NCI-H510A (cell line): ENCODE measurements around the gene TSPAN18.

Source experiments
- DNase-seq: peaks from one replicate; lab custom pipeline; 2025; lab: John Stamatoyannopoulos, UW

The TSPAN18 gene

DNA sequence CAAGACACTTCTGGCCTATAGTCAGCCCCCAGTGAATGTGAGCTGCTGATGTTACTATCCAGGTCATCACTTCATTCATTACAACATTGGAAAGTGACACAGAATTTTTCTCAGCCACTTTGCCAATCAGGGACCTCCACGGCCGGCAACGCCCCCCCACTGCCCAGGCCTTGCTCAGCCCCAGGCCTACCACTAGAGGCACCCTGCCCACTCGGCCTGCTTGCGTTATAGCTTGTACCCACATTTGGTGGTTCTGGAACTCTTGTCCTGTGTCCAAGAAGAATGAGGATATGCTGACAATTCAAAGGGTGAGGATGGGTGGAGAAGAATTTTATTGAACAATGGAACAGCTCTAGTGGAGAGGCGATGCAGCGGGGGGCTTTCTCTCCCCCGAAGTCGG, 96.2 kb downstream of the TSPAN18 start:
- DNase-seq, result no peak

GRCh38 chr11:44823868-44824267, 97.1 kb downstream of the TSPAN18 start:
- DNase-seq, result no peak

DNA sequence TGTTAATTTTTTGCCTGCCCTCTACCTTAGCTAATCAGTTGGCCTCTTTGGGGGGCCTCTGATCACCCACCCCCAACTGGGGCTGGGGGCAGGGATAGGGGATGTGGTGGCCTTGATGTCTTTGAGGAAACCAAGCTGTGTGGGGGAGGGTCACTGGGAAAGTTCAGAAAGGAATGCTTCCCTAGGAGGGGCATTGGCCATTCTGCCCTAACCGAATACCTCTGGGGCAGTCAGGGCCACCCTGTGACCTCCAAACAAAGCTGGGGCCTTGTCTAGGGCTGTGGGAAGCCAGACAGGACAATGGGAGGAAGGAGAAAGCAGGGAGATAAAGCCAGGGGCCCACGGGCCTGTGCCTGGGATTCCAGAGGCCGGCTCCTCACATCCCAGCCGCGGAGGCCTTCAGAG, 97.5 kb downstream of the TSPAN18 start:
- no peak for DNase-seq

- no peak for DNase-seq
Observed at GRCh38 chr11:44825058-44825785, 98.5 kb downstream of the TSPAN18 start.

DNA sequence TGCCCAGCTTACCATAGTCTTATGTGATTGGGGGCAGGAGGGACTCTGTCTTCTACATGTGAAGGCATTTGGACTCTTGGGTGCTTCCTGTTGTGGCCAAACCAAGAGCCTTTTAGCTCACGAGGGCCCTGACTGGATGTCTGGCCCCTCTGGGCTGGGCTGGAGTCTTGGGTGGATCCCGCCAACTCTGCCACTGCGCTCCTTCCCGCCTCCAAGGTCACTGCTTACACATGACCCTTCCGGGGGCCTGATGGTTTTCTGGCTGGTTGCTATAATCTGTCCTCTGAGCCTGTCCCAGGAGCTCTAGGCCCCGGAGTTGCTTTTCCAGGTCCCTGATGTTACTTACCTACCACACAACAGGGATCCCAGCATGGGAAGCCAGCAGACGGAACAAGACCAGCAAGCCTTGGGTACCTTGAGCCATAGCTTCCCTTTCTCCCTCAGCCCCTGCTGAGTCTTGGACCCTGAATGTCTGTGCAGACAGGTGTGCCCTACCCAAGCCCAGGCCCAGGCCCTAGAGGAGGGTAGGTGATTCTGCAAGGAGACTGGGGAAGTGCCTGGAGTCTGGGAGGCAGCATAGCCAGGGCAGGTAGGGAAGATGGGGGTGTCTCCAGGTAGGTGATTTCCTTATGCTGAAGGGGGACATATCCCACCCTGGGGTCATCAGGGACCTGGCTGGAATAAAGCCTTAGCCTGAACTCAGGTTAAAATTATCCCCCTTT, 100.3 kb downstream of the TSPAN18 start:
- DNase-seq, result no peak

DNA sequence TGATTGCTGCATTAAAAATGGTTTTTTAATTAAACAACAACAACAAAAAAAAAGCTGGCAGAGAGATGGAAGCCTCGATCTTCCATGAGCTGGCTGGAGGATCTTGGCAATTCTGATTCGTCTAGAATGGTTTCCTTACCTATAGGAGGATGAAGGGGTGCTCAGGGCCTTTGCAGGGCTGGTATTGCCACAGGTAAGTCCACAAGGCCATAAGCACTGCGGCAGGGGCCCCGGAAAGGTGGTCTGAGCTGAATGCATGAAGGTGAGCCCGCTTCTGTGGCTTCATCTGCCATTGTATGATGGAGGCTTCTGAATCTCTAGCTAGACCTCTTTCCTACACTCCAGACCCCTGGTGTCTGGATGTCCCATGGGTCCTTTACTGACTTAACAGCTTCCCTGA, 101.5 kb downstream of the TSPAN18 start:
- no peak for DNase-seq

- DNase-seq, result no peak
Observed at GRCh38 chr11:44829838-44830237, 103.1 kb downstream of the TSPAN18 start.

- no peak for DNase-seq
Observed at GRCh38 chr11:44831605-44832394, 105.0 kb downstream of the TSPAN18 start.

GRCh38 chr11:44832452-44832851, 105.7 kb downstream of the TSPAN18 start:
- no peak for DNase-seq

- no peak for DNase-seq
Observed at GRCh38 chr11:44833221-44833876, 106.6 kb downstream of the TSPAN18 start.

- DNase-seq, result no peak
Observed at GRCh38 chr11:44833877-44834452, 107.2 kb downstream of the TSPAN18 start.

GRCh38 chr11:44834846-44835245, 108.1 kb downstream of the TSPAN18 start:
- DNase-seq, result no peak

GRCh38 chr11:44835296-44835695, 108.5 kb downstream of the TSPAN18 start:
- no peak for DNase-seq

GRCh38 chr11:44835938-44836337, 109.2 kb downstream of the TSPAN18 start:
- no peak for DNase-seq

DNA sequence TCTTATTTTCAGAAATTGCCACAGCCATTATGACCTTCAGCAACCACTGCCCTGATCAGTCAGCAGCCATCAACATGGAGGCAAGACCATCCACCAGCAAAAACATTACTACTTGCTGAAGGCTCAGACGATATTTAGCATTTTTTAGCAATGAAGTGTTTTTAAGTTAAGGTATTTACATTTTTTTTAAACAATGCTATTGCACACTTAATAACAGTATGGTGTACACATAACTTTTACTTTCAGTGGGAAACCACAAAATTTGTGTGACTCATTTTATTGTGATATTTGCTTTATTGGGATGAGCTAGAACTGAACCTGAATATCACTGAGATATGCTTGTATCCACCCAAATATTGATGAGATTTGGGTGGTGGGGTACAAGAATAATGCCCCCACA, 110.9 kb downstream of the TSPAN18 start:
- DNase-seq, result no peak

GRCh38 chr11:44839458-44840084, 112.8 kb downstream of the TSPAN18 start:
- DNase-seq, result no peak

DNA sequence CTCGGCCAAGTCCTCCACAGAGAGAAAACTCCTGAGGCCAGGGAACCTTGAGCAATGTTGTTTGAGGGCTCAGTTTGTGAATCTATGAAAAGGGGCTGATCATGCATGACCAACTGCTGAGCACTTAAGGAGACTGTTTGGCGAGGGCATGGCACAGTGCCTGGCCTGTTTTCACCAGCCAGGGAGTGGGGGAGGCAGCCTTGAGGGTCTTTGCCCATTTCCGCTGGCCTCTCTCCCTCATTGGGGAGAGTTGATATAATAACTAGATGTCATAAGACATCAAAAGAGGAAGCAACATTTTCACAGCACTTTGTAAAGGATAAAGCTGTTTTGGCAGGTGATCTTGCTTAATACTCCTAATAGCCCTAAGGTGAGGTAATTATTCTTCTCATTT, 113.3 kb downstream of the TSPAN18 start:
- DNase-seq, result no peak

DNA sequence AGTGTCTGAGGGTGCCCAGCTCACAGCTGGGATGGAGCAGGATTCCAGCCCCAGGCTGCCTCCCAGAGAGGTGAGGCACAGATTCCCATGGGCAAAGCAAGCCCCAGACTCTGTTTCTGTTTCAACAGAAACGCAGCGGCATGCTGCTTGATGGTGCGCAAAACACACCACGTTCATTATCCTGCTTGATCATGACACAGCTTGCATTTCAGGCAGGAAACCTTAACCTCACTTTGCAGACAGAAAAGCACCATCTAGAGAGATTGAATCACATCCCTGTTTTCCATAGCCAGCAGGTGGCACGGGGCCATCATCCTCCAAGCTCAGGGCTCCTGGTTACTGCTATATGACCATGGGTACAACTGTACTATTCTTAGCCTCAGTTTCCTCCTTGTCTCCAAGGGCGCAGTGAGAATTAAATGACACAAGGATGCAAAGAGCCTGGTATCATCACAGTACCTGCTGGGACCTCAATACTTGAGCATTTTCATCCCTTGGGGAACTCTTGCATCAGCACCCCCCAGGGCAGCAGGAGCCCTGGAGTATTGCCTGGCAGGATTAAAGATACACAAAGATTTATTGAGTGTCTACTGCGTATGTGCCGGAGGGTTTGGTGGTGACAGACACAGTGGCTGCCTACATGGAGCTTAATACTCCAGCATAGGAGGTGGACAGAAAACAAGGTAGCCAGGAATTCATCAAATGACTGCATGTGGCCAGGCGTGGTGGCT, 113.9 kb downstream of the TSPAN18 start:
- DNase-seq, result no peak

- DNase-seq, result no peak
Observed at GRCh38 chr11:44842220-44842619, 115.5 kb downstream of the TSPAN18 start.

GRCh38 chr11:44846852-44847251, 120.1 kb downstream of the TSPAN18 start:
- DNase-seq, result no peak

- DNase-seq, result no peak
Observed at GRCh38 chr11:44847316-44847715, 120.6 kb downstream of the TSPAN18 start.
